IMR-90 (cell line): ENCODE results near the gene NKAIN1. TPM values are rescaled to one million over a fixed set of nuclear protein-coding genes. Genes with fewer than 3 reads are reported as not detected.
A peak's percentile ranks its signal among the peaks of the same experiment; 100 is the strongest.

Source experiments
- ATAC-seq: fragments of 200-7000 bp; cut with Tn5 transposase; 2 replicates; pipeline ENCODE4 v1.9.1; 2020; ENCODE audit warnings: low read depth, mild to moderate bottlenecking, moderate library complexity
- BruUV-seq: library from RNA; stranded (reverse); fragments of 400-500 nt; replicated peaks from 2 replicates; lab custom pipeline; 2021; lab: Mats Ljungman, UMichigan
- CTCF ChIA-PET: fragments of 300-600 bp; formaldehyde crosslinking; extraction: SDS; loops from one replicate; lab custom pipeline; 2021; ENCODE audit warnings: antibody characterized with exemption; lab: Yijun Ruan, JAX
- POLR2A ChIA-PET: fragments of 300-600 bp; sonication (Branson Sonifier 250); formaldehyde crosslinking; loops from one replicate; lab custom pipeline; 2022; ENCODE audit warnings: antibody characterized with exemption; ENCODE audit not compliant: unreplicated experiment; lab: Charles Lee
- DNase-seq: peaks from one replicate; pipeline ENCODE4 v3.0.0; 2013
- H2AFZ ChIP-seq: replicated peaks from 2 replicates; pipeline ENCODE3; 2013; ENCODE audit warnings: low read length, mild to moderate bottlenecking; ENCODE audit not compliant: poor library complexity
- H2AK5ac ChIP-seq: 2 replicates; pipeline ENCODE4 v1.6.1; 2013; ENCODE audit warnings: low read depth, low read length, inconsistent platforms
- H2AK9ac ChIP-seq: replicated peaks from 2 replicates; pipeline ENCODE3; 2013; ENCODE audit warnings: mild to moderate bottlenecking, low read depth, low read length, moderate library complexity; ENCODE audit not compliant: poor library complexity
- H2BK120ac ChIP-seq: 2 replicates; pipeline ENCODE4 v1.6.1; 2013; ENCODE audit warnings: low read depth, low read length, inconsistent platforms
- H2BK15ac ChIP-seq: 3 replicates; pipeline ENCODE4 v1.6.1; 2013; ENCODE audit warnings: low read depth, low read length, inconsistent platforms
- H2BK20ac ChIP-seq: 2 replicates; pipeline ENCODE4 v1.6.1; 2013; ENCODE audit warnings: low read depth, mild to moderate bottlenecking, inconsistent platforms, low read length, moderate library complexity
- H2BK5ac ChIP-seq: 2 replicates; pipeline ENCODE4 v1.6.1; 2013; ENCODE audit warnings: mild to moderate bottlenecking, low read depth, low read length, inconsistent platforms; ENCODE audit not compliant: poor library complexity, severe bottlenecking
- H3K14ac ChIP-seq: replicated peaks from 2 replicates; pipeline ENCODE4 v1.6.1; 2013; ENCODE audit warnings: low read depth, low read length, inconsistent platforms
- H3K18ac ChIP-seq: 2 replicates; pipeline ENCODE4 v1.6.1; 2013; ENCODE audit warnings: low read depth, low read length, control low read depth
- H3K23ac ChIP-seq: 2 replicates; pipeline ENCODE4 v1.6.1; 2013; ENCODE audit warnings: low read depth, low read length, inconsistent platforms
- H3K27ac ChIP-seq: 2 replicates; pipeline ENCODE4 v1.5.1; 2013; ENCODE audit warnings: mild to moderate bottlenecking, control low read depth, low read length; ENCODE audit not compliant: insufficient read depth
- H3K27me3 ChIP-seq: 2 replicates; pipeline ENCODE4 v1.6.1; 2013; ENCODE audit warnings: low read length; ENCODE audit not compliant: control insufficient read depth, insufficient read depth
- H3K36me3 ChIP-seq: 2 replicates; pipeline ENCODE4 v1.6.1; 2013; ENCODE audit warnings: low read length, mixed read lengths; ENCODE audit not compliant: control insufficient read depth, insufficient read depth
- H3K4ac ChIP-seq: 2 replicates; pipeline ENCODE4 v1.6.1; 2013; ENCODE audit warnings: low read depth, low read length, inconsistent platforms
- H3K4me1 ChIP-seq: 2 replicates; pipeline ENCODE4 v1.6.1; 2013; ENCODE audit warnings: low read length, mixed read lengths; ENCODE audit not compliant: control insufficient read depth, insufficient read depth
- H3K4me2 ChIP-seq: 2 replicates; pipeline ENCODE4 v1.6.1; 2013; ENCODE audit warnings: low read depth, mild to moderate bottlenecking, control low read depth, low read length, moderate library complexity
- H3K4me3 ChIP-seq: 2 replicates; pipeline ENCODE4 v1.5.1; 2013; ENCODE audit warnings: low read depth, mild to moderate bottlenecking, control low read depth, low read length, moderate library complexity; ENCODE audit not compliant: insufficient read depth
- H3K56ac ChIP-seq: 2 replicates; pipeline ENCODE4 v1.6.1; 2013; ENCODE audit warnings: low read length, inconsistent platforms; ENCODE audit not compliant: insufficient read depth; ENCODE audit errors: extremely low read depth
- H3K79me1 ChIP-seq, 2 experiments: 2 replicates each; pipeline ENCODE4 v1.6.1; 2013; ENCODE audit warnings: low read length in 2 of 2, inconsistent platforms in 1 of 2, low read depth in 1 of 2
- H3K9ac ChIP-seq: 2 replicates; pipeline ENCODE4 v1.6.1; 2013; ENCODE audit warnings: low read depth, low read length, control low read depth
- H3K9me1 ChIP-seq: 2 replicates; pipeline ENCODE4 v1.6.1; 2013; ENCODE audit warnings: low read length, inconsistent platforms; ENCODE audit not compliant: insufficient read depth
- H3K9me3 ChIP-seq: 2 replicates; pipeline ENCODE4 v1.6.1; 2013; ENCODE audit warnings: low read length; ENCODE audit not compliant: control insufficient read depth, insufficient read depth
- H4K20me1 ChIP-seq: 2 replicates; pipeline ENCODE4 v1.6.1; 2013; ENCODE audit warnings: low read length, inconsistent platforms; ENCODE audit not compliant: insufficient read depth
- H4K5ac ChIP-seq: 2 replicates; pipeline ENCODE4 v1.6.1; 2013; ENCODE audit warnings: mild to moderate bottlenecking, low read depth, low read length, control low read depth
- H4K8ac ChIP-seq, 2 experiments: 2 replicates each; pipeline ENCODE4 v1.6.1; 2013; ENCODE audit warnings: low read depth in 2 of 2, low read length in 2 of 2, control low read depth in 1 of 2, inconsistent platforms in 1 of 2
- H4K91ac ChIP-seq: 2 replicates; pipeline ENCODE4 v1.6.1; 2013; ENCODE audit warnings: low read depth, low read length, inconsistent platforms; ENCODE audit not compliant: insufficient read depth
- CEBPB ChIP-seq: IDR thresholded peaks from 2 replicates; pipeline ENCODE4 v1.6.1; 2012; ENCODE audit warnings: low read depth, low read length, improper control_type of control experiment
- CTCF ChIP-seq: conservative IDR thresholded peaks from 2 replicates; pipeline ENCODE4 v1.5.1; 2012; ENCODE audit warnings: mild to moderate bottlenecking, low read depth, low read length, improper control_type of control experiment
- FOS ChIP-seq: fragments of 150-350 bp; IDR thresholded peaks from 2 replicates; pipeline ENCODE4 v1.6.1; 2016; ENCODE audit warnings: low read depth, low read length
- NFE2L2 ChIP-seq: fragments of 150-350 bp; IDR thresholded peaks from 2 replicates; pipeline ENCODE4 v1.6.1; 2016; ENCODE audit warnings: low read depth, mild to moderate bottlenecking, low read length
- POLR2A ChIP-seq: IDR thresholded peaks from 2 replicates; pipeline ENCODE4 v1.6.1; 2012; ENCODE audit warnings: mild to moderate bottlenecking, low read depth, low read length
- RAD21 ChIP-seq: IDR thresholded peaks from 2 replicates; pipeline ENCODE4 v1.6.1; 2012; ENCODE audit warnings: low read length, improper control_type of control experiment
- RFX5 ChIP-seq: IDR thresholded peaks from 2 replicates; pipeline ENCODE4 v1.8.0; 2012; ENCODE audit warnings: low read depth, mild to moderate bottlenecking, low read length, moderate library complexity
- SMC3 ChIP-seq: fragments of 150-350 bp; IDR thresholded peaks from 2 replicates; pipeline ENCODE4 v1.6.1; 2016; ENCODE audit warnings: low read depth, mild to moderate bottlenecking, antibody characterized with exemption, low read length, moderate library complexity
- WGBS, 2 experiments: methylation state at CpG; one replicate each; pipeline versions ENCODE4 v1.1.5 to v1.1.7; 2013; ENCODE audit warnings: missing lambda C conversion rate in 2 of 2; ENCODE audit not compliant: insufficient read length in 1 of 2; ENCODE audit errors: extremely low coverage in 2 of 2; 5-methylcytosine and 5-hydroxymethylcytosine counted together
- dilution Hi-C: fragments of 300-500 bp; cut with HindIII; formaldehyde crosslinking; loops from one replicate; pipeline ENCODE4 v1.14.3; 2018; ENCODE audit warnings: low sequenced_read_pairs; ENCODE audit not compliant: unreplicated experiment
- in situ Hi-C: fragments of 300-500 bp; cut with MboI; formaldehyde crosslinking; loops from 3 replicates; pipeline ENCODE4 v1.14.3; 2019; ENCODE audit warnings: low sequenced_read_pairs, inconsistent platforms, mixed read lengths
- intact Hi-C: fragments of 100-400 bp; cut with micrococcal nuclease; formaldehyde crosslinking; loops from 2 replicates; pipeline ENCODE4 v1.10.0; 2022
- polyA plus RNA-seq, 3 experiments: library from polyadenylated mRNA; depleted of rRNA; stranded (reverse); fragments of >200 nt; gene quantifications; 2 replicates each; pipeline ENCODE4 v1.2.3, GENCODE V29; 2012; ENCODE audit warnings: low replicate concordance in 1 of 3
- total RNA-seq: library from RNA; depleted of rRNA; stranded (reverse); fragments of >200 nt; gene quantifications from 2 replicates; pipeline ENCODE4 v1.2.3, GENCODE V29; 2012

NKAIN1 gene
- total and polyA plus RNA-seq, 2 of the 4 experiments (the other 2 are of a cell fraction): under 0.01 to 0.09 TPM

- H3K4me2 ChIP-seq: no peak overlapping the region
- no peak overlapping the region for H3K9ac ChIP-seq
- H3K4me3 ChIP-seq: no peak overlapping the region
- no peak overlapping the region for H4K91ac ChIP-seq
- no peak overlapping the region for H2AK9ac ChIP-seq
- no peak overlapping the region for H4K8ac ChIP-seq
- no peak overlapping the region for H2BK120ac ChIP-seq
- no peaks in the 10 kb centered on the region for H3K4me1 ChIP-seq
- peaks cover 27% of the 10 kb centered on the region for H3K36me3 ChIP-seq
- H2BK5ac ChIP-seq: no peak overlapping the region
- no peak overlapping the region for H4K5ac ChIP-seq
- ChIA-PET CTCF (no interaction called here), POLR2A (no interaction called here)
- in situ Hi-C loops: no loop called here
- no peak overlapping the region for H2AK5ac ChIP-seq
- ATAC-seq: peak; percentile 65
- H3K4ac ChIP-seq: no peak overlapping the region
- intact Hi-C loops: no loop called here
- H2BK20ac ChIP-seq: no peak overlapping the region
- no peak for TF ChIP-seq SMC3
- TF ChIP-seq NFE2L2: no peak
- no peak for TF ChIP-seq RAD21
- TF ChIP-seq POLR2A: no peak
- no peak for TF ChIP-seq FOS
- no peak for TF ChIP-seq RFX5
- no peak for TF ChIP-seq CTCF
- no peak for TF ChIP-seq CEBPB
- no peaks in the 10 kb centered on the region for H4K20me1 ChIP-seq
- no peaks in the 10 kb centered on the region for H3K9me3 ChIP-seq
- H3K9me1 ChIP-seq: no peaks in the 10 kb centered on the region
- no peak overlapping the region for H3K23ac ChIP-seq
- no TSS peak for BruUV-seq
- H3K14ac ChIP-seq: no peak overlapping the region
- no peak overlapping the region for H2AFZ ChIP-seq
- WGBS, 2 experiments: 100% methylated on average over 2 of the region's 2 CpGs; no CpG with 5 or more reads in 1 of the 2 experiments
- H2BK15ac ChIP-seq: no peak overlapping the region
- no peak overlapping the region for H3K56ac ChIP-seq
- H3K27me3 ChIP-seq: no peaks in the 10 kb centered on the region
- H3K79me1 ChIP-seq: no peaks in the 10 kb centered on the region; a peak in 1 of 4 replicates
- no peak overlapping the region for H3K18ac ChIP-seq
- peak; percentile 35 for DNase-seq
- dilution Hi-C loops: no loop called here
- no peak overlapping the region for H3K27ac ChIP-seq
Observed at GRCh38 chr1:31266547-31266946, 26.9 kb upstream of the NKAIN1 start.
